NCI-H2029 (cell line): ENCODE data around the gene USP20.

Experiments used
- DNase-seq: peaks from one replicate; lab custom pipeline; 2025; lab: John Stamatoyannopoulos, UW

USP20 gene

DNA sequence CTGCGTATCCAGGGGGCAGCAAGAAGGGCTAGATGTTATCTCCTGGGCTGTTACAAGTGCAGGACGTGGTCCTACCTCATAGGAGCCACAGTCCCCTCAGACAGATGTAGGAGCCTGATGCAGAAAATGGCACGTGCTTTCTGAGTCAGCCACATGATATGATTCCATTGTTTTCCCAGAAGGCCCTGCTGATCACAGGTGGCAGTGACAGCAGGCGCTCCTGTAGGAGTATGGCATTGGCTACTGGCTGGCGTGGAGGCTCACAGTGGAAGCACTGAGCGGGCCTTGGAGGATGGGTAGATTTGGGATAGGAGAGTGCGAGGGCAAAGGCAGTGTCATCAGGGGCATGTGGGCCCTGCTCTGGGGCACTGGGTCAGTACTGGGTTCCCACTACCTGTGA is 21.9 kb downstream of the USP20 start:
- DNase-seq: no peak

DNA sequence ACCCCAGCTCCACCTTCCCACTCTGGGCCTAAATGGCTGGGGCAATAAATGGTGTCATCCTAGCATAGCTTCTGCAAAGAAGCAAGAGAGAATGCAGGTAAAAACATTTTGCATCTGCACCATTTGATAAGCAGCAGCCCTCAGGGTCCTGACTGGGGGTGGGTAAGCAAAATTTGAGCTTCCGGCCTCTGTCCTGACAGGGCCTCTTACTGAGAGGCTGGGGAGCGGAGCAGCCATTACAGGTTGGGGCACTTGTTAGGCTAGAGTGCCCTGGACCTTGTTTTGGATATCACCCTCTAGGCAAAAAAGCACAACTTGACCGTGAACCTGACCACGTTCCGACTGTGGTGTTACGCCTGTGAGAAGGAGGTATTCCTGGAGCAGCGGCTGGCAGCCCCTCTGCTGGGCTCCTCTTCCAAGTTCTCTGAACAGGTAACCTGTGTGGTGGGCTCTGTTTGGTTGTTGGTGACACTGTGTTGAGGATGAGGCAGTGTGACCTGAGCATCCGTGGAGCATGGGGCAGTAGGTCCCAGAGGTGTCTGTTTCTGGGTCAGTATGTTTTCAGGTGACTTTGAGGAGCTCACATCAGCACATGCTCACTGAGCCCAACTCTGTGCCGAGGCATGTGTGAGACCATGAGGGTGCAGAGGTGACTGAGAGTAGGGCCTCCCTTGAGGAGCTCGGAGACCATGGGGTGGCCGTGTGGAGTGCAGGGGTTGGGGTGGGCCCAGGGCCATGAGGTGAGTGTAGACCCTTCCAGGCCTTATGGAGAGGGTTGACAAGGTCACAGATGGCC is 23.1 kb downstream of the USP20 start:
- no peak for DNase-seq

DNA sequence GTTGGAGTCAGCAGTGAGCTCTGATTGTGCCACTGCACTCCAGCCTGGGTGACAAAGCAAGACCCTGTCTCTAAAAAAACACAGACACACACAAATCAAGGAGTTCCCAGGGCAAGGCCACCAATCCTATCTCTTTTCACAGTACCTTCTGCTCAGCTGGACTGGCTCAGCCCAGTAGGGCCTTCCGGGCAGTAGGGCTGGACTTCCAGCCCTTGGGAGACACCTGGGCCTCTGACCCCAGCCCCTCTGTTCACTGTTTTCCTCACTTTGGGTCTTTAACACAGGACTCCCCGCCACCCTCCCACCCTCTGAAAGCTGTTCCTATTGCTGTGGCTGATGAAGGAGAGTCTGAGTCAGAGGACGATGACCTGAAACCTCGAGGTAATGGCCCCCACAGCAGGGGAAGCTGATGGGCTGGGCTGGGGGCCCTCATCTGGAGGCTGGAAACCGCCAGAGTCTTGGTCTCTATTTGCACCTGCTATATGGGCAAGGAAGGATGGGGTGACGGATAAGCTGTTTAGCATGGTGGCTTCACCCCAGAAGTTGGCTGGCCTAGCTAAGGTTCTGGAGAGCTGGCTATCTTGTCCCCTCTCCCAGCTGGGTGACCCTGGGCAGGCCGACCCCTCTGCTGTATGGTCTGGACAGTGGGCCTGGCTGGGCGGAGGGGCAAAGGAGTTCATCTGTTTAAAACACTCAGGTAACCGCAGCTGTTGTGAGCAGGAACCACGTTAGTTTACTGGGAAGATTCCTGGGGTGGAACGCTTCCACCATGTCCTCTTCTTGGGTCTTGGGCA is 25.6 kb downstream of the USP20 start:
- no peak for DNase-seq

DNA sequence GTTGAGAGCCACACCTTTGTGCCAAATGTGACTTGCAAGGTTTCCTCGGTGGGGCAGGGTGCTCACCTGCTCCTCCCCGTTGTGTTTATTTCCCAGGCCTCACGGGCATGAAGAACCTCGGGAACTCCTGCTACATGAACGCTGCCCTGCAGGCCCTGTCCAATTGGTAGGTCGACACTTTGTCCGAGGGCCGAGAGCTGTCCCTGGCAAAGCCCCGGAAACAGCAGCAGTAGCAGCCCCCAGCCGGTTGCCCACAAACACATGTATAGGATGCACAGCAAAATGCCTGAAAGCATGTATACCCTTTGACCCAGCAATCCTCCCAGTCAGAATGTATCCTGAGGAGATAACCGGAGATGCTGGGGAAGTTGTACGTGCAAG is 26.2 kb downstream of the USP20 start:
- DNase-seq: no peak

DNA sequence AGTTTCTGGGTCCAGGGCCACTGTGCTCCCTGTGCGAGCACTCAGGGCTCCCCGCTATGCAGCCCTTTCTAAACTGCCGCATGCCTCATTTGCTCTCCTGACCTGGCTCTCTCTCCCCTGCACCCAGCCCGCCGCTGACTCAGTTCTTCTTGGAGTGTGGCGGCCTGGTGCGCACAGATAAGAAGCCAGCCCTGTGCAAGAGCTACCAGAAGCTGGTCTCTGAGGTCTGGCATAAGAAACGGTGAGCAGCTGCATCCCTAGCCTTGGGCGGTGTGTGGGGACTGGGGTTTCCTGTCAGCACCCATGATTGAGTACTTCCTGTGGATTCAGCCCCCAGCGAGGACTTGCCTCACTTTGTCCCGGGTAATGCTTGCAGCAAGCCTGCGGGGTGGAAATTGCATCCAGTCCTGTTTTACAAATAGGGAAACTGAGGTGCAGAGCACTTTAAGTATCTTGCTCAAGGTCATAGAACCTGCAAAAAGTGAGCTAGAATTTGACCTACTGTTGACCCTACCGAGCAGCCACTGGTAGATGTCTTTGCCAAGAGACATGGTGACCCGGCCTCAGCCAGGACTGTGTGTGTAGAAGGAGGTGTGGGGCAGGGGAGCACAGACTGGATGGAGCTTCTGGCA is 27.9 kb downstream of the USP20 start:
- DNase-seq: no peak

DNA sequence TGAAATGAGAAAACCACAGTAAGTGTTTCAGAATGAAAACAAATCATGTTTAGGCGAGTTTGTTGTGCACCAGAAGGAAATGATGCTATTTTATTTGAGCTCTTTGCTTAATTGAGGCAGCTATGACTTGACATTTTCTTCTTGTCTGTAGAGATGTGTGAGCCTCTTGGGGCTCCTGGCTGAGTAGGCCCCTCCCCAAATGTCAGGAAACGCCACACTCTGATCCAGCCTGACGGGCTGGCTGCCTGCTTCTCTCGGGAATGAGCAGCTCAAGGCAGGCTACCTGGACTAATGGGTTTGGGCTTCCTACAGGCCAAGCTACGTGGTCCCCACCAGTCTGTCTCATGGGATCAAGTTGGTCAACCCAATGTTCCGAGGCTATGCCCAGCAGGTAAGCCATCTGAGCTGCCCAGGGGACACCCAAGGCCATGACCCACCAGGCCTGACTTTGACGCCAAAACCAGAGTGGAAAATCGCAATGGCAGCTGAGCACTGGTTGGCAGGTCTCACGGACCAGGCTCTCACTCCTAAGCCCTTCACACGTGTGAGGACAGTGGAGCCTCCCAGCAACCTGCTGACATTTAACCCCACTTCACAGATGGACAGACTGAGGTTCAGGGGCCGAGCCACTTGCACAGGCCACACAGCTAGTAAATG is 29.9 kb downstream of the USP20 start:
- no peak for DNase-seq

DNA sequence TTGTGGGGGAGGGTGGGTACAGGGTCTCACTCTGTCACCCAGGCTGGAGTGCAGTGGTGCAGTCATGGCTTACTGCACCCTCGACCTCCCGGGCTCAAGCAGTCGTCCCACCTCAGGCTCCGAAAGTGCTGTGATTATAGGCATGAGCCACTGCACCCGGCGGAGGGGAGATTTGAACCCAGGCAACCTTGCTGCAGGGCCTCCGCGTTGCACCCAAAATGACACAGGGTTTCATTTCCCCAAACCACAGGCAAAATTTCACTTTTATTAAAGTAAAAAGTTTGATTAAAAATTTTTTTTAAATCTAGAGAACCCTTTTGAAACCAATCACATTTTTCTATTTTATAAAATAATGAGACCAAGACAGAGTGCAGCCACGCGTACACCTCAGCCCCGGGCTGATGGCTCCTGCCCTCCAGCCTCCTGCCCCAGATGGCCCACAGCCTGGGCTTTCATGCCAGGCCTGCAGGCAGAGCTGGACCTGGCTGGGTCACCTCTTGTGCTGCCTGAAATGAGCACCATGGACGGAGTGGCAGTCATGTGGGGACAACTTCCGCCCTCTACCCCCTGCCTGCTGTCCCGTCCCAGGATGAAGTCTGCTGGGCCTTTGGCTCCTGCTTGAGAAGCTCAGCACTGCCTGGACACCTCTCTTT is 30.5 kb downstream of the USP20 start:
- DNase-seq: no peak

DNA sequence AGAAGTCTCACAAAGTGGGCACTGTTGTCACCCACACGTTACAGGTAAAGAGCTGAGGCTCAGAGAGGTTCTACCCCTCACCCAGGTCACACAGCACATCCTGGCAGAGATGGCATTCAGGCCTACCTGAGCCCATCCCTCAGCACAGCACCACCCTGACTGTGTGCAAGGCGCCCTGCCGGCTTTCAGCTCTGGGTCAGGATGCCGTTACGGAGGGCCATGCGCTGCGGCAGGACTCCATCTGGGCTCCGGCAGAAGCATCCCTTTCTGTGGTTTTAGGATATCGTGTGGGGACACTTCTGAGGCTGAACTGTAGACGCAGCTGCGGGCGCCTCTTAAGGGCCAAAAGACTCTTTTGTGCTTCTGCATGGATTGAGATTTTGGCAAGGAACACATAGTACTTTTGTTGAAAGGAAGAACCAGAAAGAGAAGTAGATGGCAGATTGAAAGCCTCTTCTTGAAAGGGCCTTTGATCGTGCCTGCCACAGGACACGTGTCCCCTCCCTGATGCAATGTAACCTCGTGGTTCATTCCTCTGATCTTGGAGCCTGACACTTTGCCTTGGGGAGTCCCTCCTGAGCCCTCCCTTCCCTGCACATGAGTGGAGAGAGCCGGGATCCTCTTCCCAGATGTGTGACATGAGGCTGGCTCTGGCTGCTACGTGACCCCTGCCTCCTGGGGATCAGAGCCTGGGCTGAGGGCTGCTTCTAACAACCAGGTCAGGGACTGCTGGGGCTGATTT is 31.3 kb downstream of the USP20 start:
- no peak for DNase-seq

DNA sequence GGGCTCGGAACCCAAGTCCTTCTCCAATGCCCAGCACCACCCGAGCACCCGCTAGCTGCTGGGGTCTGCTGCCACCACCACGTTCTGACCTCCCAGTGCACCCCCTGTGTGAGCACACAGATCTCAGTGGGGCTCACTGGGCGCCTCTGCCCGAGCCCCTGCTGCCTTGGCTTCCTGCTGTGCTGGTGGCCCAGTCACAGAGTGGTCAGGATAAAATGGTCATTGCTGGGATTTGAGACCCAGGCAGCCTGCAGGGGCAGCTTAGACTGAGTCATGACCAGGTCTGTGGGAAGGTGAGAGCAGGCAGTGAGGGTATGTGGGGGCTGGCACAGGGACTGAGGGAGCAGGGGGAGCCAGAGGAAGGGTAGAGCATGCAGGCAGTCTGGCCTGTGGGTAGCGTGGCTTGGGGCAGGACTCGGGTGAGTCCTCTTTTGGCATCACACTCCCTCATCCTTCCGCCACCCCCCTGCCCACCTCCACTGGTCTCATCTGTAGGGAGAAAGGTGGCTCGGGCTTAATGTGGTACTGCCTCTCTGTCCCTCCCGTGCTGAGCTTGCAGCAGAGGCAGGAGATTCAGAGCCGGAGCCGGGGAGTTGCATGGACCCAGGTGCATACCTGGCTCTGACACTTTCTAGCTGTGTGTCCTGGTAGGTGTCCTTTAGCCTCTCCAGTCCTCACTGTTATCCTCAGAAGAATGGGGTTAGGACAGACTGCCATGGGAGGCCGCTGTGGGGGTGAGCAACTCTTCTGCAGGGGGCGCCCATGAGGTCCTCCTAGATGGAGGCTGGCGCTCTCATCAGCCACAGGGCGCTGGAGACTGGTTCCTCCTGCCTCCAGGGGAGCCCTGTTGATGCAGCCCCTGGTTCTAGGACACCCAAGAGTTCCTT is 32.1 kb downstream of the USP20 start:
- DNase-seq: no peak

DNA sequence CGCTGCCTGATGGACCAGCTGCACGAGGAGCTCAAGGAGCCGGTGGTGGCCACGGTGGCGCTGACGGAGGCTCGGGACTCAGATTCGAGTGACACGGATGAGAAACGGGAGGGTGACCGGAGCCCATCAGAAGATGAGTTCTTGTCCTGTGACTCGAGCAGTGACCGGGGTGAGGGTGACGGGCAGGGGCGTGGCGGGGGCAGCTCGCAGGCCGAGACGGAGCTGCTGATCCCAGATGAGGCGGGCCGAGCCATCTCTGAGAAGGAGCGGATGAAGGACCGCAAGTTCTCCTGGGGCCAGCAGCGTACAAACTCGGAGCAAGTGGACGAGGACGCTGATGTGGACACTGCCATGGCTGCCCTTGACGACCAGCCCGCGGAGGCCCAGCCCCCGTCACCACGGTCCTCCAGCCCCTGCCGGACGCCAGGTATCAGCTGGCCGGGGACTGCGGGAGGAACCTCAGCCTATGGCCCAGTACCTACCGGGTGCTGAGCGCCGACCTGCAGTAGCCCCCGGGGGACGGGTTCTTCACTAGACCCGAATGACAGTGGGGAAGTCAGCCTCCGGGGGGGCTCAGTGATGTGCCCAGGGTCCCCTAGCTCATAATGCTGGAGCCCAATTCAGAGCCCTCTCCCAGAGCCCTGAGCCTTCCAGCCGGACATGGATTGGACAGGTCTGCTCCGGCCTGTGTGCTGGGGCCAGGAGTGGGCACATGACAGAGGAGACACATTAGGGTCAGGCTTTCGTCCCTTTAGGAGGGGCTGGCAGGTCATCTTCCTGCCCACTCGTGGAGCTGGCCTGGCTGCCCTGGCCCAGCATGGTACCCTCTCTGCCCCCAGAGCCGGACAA is 33.0 kb downstream of the USP20 start:
- no peak for DNase-seq

DNA sequence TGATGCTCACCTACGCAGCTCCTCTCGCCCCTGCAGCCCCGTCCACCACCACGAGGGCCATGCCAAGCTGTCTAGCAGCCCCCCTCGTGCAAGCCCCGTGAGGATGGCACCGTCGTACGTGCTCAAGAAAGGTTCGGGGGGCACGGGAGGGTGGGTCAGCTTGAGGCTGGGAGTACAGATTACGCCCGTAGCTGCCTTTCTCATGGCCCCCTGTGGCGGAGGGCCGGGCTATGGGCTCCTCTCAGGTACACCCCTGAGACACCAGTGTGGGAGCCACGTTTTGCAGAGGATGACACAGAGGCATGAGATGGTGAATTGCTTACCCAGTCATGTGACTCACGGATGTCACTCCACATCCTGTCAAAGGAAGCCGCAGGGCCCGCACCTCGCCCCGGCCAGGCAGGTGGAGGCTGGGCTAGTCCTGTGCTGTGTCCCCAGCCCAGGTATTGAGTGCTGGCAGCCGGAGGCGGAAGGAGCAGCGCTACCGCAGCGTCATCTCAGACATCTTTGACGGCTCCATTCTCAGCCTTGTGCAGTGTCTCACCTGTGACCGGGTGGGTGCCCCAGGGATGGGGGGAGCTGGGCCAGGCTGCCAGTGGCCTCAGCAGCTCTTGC is 33.7 kb downstream of the USP20 start:
- no peak for DNase-seq

DNA sequence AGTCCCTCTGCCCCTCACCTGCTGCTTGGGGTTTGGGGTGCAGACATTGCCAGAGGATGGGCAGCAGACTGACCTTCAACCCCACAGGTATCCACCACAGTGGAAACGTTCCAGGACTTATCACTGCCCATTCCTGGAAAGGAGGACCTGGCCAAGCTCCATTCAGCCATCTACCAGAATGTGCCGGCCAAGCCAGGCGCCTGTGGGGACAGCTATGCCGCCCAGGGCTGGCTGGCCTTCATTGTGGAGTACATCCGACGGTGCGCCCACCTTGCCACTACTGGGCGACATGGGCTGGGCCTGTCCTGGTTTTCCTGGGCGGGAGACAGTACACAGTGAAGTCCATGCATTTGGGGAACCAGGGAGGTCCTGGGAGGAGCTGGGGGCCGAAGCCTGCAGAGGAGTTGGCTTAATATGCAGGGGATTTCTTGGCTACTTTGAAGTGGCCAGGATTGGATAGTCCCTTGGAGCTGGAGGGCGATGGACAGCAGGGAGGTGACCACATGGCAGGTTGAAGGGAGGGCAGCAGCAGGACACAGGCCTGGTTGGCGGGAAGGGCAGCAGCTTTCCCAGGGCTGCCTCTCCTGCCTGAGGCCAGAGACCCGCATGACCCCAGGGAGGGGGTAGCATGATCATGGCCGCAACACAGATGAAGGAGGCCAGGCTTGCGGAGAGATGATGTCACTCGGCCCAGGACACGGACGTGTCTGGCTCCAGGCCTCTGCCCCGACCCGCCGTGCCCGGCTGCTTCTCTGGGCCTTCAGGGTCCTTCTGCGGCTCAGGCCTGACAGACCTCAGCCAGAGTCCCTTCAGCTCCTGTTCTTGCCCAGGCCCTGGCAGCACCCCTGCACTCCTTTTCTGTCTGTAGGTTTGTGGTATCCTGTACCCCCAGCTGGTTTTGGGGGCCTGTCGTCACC is 34.6 kb downstream of the USP20 start:
- DNase-seq: no peak

DNA sequence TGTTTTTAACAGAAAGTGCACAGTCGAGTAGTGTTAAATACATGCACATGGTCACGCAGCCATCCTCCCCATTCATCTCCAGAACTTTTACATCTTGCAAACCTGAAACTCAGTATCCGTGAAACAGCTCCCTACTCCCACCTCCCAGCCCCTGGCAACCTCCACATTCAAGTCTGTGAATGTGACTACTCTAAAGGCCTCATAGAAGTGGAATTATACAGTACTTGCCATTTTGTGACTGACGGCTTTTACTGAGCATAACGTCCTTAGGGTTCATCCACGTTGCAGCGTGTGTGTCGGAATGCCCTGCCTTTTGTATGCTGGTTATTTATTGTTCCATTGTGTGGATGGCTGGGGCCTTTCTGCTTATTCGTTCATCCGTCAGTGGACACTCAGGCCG is 35.8 kb downstream of the USP20 start:
- no peak for DNase-seq

DNA sequence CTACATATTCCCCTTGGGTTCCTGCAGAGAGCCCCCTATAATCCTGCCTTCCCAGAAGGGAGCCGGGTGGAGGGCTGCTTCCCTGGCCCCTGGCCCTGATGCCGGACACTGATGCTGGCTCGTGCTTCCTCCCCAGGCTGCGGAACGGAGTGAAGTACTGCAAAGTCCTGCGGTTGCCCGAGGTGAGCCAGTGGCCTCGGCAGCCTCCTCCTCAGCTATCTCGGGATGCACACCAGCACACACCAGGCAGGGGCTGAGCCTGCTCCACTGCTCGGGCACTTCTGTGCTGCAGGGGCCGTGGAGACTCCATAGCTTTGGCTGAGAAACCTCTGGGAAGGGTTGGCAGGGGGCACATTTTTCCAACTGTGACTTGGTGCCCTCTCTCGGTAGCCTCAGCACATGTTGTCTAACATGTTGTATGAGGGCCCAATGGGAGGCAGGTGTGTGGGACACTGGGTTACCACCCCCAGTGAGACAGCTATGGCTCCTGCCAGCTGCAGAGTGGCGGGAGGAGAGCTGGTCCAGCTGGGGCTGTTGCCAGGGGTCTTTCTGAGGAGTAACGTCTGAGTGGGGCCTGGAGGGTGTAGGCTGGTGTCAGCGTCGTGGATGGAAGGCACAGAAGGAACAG is 38.4 kb downstream of the USP20 start:
- DNase-seq: no peak

DNA sequence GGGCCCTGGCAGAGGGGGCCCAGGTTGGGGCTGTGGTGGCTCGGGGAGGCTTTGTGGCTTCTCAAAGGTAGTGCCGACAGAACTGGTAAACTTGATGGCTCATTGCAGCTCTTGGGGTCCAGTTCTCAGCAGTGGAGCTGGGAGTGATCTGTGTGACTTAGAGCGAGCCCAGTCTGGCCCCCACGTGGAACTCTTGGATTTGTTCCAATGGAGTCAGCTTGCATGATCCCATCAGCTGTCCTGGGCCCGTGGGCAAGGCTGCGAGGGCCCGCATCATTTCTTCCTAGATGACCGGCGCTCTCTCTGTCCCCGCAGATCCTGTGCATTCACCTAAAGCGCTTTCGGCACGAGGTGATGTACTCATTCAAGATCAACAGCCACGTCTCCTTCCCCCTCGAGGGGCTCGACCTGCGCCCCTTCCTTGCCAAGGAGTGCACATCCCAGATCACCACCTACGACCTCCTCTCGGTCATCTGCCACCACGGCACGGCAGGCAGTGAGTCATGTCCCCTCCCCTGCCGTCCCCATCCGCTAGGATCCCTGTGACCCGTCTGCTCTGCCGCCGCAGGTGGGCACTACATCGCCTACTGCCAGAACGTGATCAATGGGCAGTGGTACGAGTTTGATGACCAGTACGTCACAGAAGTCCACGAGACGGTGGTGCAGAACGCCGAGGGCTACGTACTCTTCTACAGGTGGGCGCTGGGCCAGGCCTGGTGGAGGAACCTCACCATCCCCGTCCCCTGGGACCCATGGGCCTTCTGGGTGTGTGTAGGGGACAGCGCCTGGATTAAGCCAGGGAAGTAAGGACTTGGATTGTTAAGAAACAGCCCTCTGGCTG is 39.2 kb downstream of the USP20 start:
- no peak for DNase-seq

DNA sequence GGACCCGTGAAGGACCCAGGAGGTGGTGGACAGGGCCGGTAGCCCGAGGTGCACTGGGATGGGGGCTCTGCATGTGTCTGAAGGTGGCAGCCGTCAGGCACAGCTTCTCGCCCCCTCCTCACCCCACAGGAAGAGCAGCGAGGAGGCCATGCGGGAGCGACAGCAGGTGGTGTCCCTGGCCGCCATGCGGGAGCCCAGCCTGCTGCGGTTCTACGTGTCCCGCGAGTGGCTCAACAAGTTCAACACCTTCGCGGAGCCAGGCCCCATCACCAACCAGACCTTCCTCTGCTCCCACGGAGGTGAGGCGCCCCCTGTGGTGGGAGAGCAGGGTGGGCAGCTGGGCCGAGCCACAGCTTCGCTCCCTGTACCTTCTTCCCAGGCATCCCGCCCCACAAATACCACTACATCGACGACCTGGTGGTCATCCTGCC is 39.9 kb downstream of the USP20 start:
- no peak for DNase-seq
